Heart left ventricle (tissue), 16 donors: ENCODE results near the gene TOGARAM1. TPM values are rescaled to one million over a fixed set of nuclear protein-coding genes. Genes with fewer than 3 reads are reported as not detected.

Experiments
- ATAC-seq, 4 donors: fragments of 200-7000 bp; cut with Tn5 transposase; one replicate each; pipeline ENCODE4 v1.9.1; 2020 to 2022; ENCODE audit warnings: moderate library complexity in 4 of 4, mild to moderate bottlenecking in 3 of 4, moderate number of reproducible peaks in 1 of 4
- DNase-seq, 5 donors: peaks; one replicate each; pipeline ENCODE4 v3.0.0-alpha.2; 2020
- H3K27ac ChIP-seq, 12 donors: fragments of 200-600 bp; sonication (generic) in 4 of 12; one replicate each; pipeline versions ENCODE4 v1.5.0 to v1.8.0; 2016 to 2022; ENCODE audit warnings: mild to moderate bottlenecking in 2 of 12
- H3K27me3 ChIP-seq, 9 donors: fragments of 200-600 bp; sonication (generic) in 2 of 9; one replicate each; pipeline versions ENCODE4 v1.5.1 to v1.8.0; 2016 to 2022; ENCODE audit warnings: mild to moderate bottlenecking in 3 of 9
- H3K36me3 ChIP-seq, 9 donors: fragments of 200-600 bp; sonication (generic) in 2 of 9; one replicate each; pipeline versions ENCODE4 v1.5.0 to v1.8.0; 2018 to 2022; ENCODE audit warnings: mild to moderate bottlenecking in 2 of 9
- H3K4me1 ChIP-seq, 12 donors: fragments of 200-600 bp; sonication (generic) in 4 of 12; one replicate each; pipeline versions ENCODE4 v1.5.0 to v1.8.0; 2016 to 2022; ENCODE audit warnings: mild to moderate bottlenecking in 3 of 12
- H3K4me3 ChIP-seq, 12 donors: fragments of 200-600 bp; sonication (generic) in 4 of 12; one replicate each; pipeline versions ENCODE4 v1.5.0 to v1.8.0; 2017 to 2022; ENCODE audit warnings: mild to moderate bottlenecking in 9 of 12, moderate library complexity in 4 of 12
- H3K9me3 ChIP-seq, 12 donors: fragments of 200-600 bp; sonication (generic) in 4 of 12; one replicate each; pipeline versions ENCODE4 v1.5.0 to v1.8.0; 2016 to 2022; ENCODE audit warnings: mild to moderate bottlenecking in 1 of 12
- POLR2A ChIP-seq, 2 donors: fragments of 450-650 bp; IDR thresholded peaks; one replicate each; pipeline ENCODE4 v1.6.1; 2017; ENCODE audit warnings: antibody characterized with exemption in 2 of 2, mild to moderate bottlenecking in 2 of 2, moderate library complexity in 2 of 2
- WGBS, 4 donors: extraction: QIAGEN DNeasy Blood & Tissue Kit in 2 of 4; methylation state at CpG; one replicate each; pipeline versions ENCODE4 v1.1.5 to v1.1.7; 2013 to 2018; 5-methylcytosine and 5-hydroxymethylcytosine counted together
- intact Hi-C, 10 donors: fragments of 100-400 bp; cut with DNase I; formaldehyde crosslinking; loops; one replicate each; pipeline versions ENCODE4 v1.11.1 to v1.14.2; 2022
- polyA plus RNA-seq, 2 donors: library from polyadenylated mRNA; stranded (reverse); fragments of 200-250 nt; gene quantifications; one replicate each; pipeline ENCODE4 v1.2.3, GENCODE V29; 2013
- total RNA-seq, 9 donors: library from RNA; depleted of rRNA in 2 of 9; stranded (reverse); fragments of >200 nt in 2 of 9; fragmentation: NEBNext Ultra II Directional in 3 of 9; extraction: Animal tissue kit (Norgen Biotek cat#: 25700) in 3 of 9; gene quantifications; one replicate each; pipeline versions ENCODE4 v1.1.0 to v1.2.4, GENCODE V29; 2016 to 2023
- TF ChIP-seq, protein P1 (sequence below), 12 donors: fragments of 200-600 bp; sonication (generic) in 4 of 12; IDR thresholded peaks; one replicate each; pipeline versions ENCODE4 v1.5.0 to v1.8.0; 2018 to 2022; ENCODE audit warnings: antibody characterized with exemption in 12 of 12, mild to moderate bottlenecking in 5 of 12
- donor health status: ischemic (EF 13 %, LVEDD 7.1; RV severe dilation, severe dysfunction).
- donor health status: healthy with polysubstance abuse.
- donor health status: DM: no; HTN: yes; CAD: no.
- donor health status: DM: no; HTN: no; CAD: no.
- donor health status: ischemic (EF 25% LVEDD 6.9; RV normal size, moderate dysfunction).
- donor health status: ischemic (EF 25% LVEDD 5.7; RV mildly dilated, moderate dysfunction).
- donor health status: healthy.
- donor health status: DM: yes; HTN: yes; CAD: no.
- donor health status: ischemic (EF 35%, LVEDD 5.7; RV mildly dilated, moderate dysfunction).
- donor health status: nonischemic (EF 11% LVEDD 7.7; RV severe dilation, severe dysfunction).
- donor health status: DM: yes; HTN: yes; CAD: no.
- donor health status: PGD.
- donor health status: ischemic (EF 29% LVEDD 5.4; RV normal size, mild dysfunction).
- donor health status: nonischemic (EF 23%, LVEDD 6.1; RV moderate dilation, normal function).

The TOGARAM1 gene
- total and polyA plus RNA-seq, 11 donors = 2.7 to 24.0 (median 18.4) TPM

DNA sequence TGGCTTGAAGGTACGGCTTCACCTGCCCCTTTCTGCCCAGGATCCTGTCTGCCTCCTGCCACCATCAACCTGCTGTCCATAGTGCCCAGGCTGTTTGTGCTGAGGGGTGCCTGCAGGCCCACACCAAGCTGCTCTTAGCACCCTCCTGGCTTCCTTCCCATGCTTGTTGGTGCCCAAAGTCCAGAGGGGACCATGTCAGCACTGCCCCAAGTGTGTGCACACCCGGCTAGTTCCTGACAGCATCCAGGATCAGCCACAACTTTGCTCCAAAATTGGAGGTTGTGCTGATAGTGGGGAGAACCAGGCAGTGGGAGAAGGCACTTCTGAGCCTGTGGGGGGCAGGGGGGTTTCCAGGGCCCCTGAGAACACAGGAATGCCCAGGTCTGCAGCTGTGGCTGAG lies 77.4 kb downstream of the TOGARAM1 start:
- intact Hi-C loops = no loop called here
- WGBS, 4 donors = 95 to 100% (median 99%) methylated on average over 1 to 2 of the region's 2 CpGs

GRCh38 chr14:45041641-45042040 lies 79.7 kb downstream of the TOGARAM1 start:
- peaks cover 0 to 81% (median 47%) of the 10 kb centered on the region in 9 donors for H3K36me3 ChIP-seq
- no peak overlapping the region for H3K27ac ChIP-seq
- WGBS, 4 donors = 67 to 86% (median 79%) methylated on average over 5 of the region's 5 CpGs
- no peaks in the 10 kb centered on the region for H3K4me1 ChIP-seq
- H3K9me3 ChIP-seq = no peaks in the 10 kb centered on the region
- H3K4me3 ChIP-seq = no peak overlapping the region
- ATAC-seq (no peak), DNase-seq (no peak)
- intact Hi-C loops = no loop called here
- TF ChIP-seq POLR2A (IDR thresholded peaks at IDR 0.05) = no peak
- TF ChIP-seq, protein P1, sequence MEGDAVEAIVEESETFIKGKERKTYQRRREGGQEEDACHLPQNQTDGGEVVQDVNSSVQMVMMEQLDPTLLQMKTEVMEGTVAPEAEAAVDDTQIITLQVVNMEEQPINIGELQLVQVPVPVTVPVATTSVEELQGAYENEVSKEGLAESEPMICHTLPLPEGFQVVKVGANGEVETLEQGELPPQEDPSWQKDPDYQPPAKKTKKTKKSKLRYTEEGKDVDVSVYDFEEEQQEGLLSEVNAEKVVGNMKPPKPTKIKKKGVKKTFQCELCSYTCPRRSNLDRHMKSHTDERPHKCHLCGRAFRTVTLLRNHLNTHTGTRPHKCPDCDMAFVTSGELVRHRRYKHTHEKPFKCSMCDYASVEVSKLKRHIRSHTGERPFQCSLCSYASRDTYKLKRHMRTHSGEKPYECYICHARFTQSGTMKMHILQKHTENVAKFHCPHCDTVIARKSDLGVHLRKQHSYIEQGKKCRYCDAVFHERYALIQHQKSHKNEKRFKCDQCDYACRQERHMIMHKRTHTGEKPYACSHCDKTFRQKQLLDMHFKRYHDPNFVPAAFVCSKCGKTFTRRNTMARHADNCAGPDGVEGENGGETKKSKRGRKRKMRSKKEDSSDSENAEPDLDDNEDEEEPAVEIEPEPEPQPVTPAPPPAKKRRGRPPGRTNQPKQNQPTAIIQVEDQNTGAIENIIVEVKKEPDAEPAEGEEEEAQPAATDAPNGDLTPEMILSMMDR (IDR thresholded peaks at IDR 0.05) = no peak
- H3K27me3 ChIP-seq = no peaks in the 10 kb centered on the region

More for the DNA sequence above, 77.4 kb downstream of the TOGARAM1 start:
- no peak overlapping the region for H3K4me3 ChIP-seq
- TF ChIP-seq POLR2A (IDR thresholded peaks at IDR 0.05) = no peak
- TF ChIP-seq, protein P1 (IDR thresholded peaks at IDR 0.05) = no peak
- H3K4me1 ChIP-seq = no peaks in the 10 kb centered on the region
- DNase-seq = no peak
- no peaks in the 10 kb centered on the region for H3K27me3 ChIP-seq
- H3K36me3 ChIP-seq = peaks cover 0 to 80% (median 47%) of the 10 kb centered on the region in 9 donors
- no peak overlapping the region for H3K27ac ChIP-seq
- ATAC-seq = peak in 1 of 4 donors; percentile 42
- H3K9me3 ChIP-seq = no peaks in the 10 kb centered on the region

GRCh38 chr14:45044638-45045037 lies 82.6 kb downstream of the TOGARAM1 start:
- Histone ChIP-seq H3K27me3 (no peaks in the 10 kb centered on the region), H3K36me3 (peaks cover 0 to 80% (median 33%) of the 10 kb centered on the region in 9 donors), H3K27ac (no peak overlapping the region), H3K9me3 (no peaks in the 10 kb centered on the region), H3K4me3 (no peak overlapping the region), H3K4me1 (no peaks in the 10 kb centered on the region)
- ATAC-seq (no peak), DNase-seq (no peak)
- intact Hi-C loops = no loop called here
- WGBS, 4 donors = 84 to 92% (median 86%) methylated on average over 5 of the region's 5 CpGs
- TF ChIP-seq, protein P1 (IDR thresholded peaks at IDR 0.05) = no peak
- no peak for TF ChIP-seq POLR2A (IDR thresholded peaks at IDR 0.05)

GRCh38 chr14:45048385-45048784 lies 86.4 kb downstream of the TOGARAM1 start:
- intact Hi-C loops = no loop called here
- Histone ChIP-seq H3K4me1 (no peaks in the 10 kb centered on the region), H3K27ac (no peak overlapping the region), H3K4me3 (no peak overlapping the region), H3K9me3 (no peaks in the 10 kb centered on the region), H3K36me3 (peaks cover 0 to 93% (median 50%) of the 10 kb centered on the region in 9 donors), H3K27me3 (no peaks in the 10 kb centered on the region)
- WGBS, 4 donors = 98 to 100% (median 100%) methylated on average over 2 of the region's 2 CpGs
- no peak for ATAC-seq
- TF ChIP-seq POLR2A (IDR thresholded peaks at IDR 0.05) = no peak
- TF ChIP-seq, protein P1 (IDR thresholded peaks at IDR 0.05) = no peak
- no peak for DNase-seq
